K562 (cell line): ENCODE measurements around the gene CIB2. TPM values are rescaled to one million over a fixed set of nuclear protein-coding genes. Genes with fewer than 3 reads are reported as not detected.

ENCODE experiments used
- DEAF1 ChIP-seq: fragments of 450-650 bp; formaldehyde crosslinking; IDR thresholded peaks from 2 replicates; pipeline ENCODE4 v1.4.0; 2020; ENCODE audit warnings: mild to moderate bottlenecking, moderate library complexity
- RBBP5 ChIP-seq: fragments of 200-600 bp; sonication (generic); IDR thresholded peaks from 2 replicates; pipeline ENCODE4 v1.6.1; 2012; ENCODE audit warnings: borderline replicate concordance, mild to moderate bottlenecking, low read length, control low read depth, inconsistent platforms; ENCODE audit not compliant: insufficient read depth, poor library complexity, severe bottlenecking
- TEAD4 ChIP-seq, 2 experiments: sonication (generic) in 1 of 2; formaldehyde crosslinking in 1 of 2; IDR thresholded peaks; 2 replicates each; pipeline versions ENCODE4 v1.6.1 to v1.8.0; 2012 to 2022; ENCODE audit warnings: borderline replicate concordance in 1 of 2, inconsistent platforms in 1 of 2, low read length in 1 of 2, mild to moderate bottlenecking in 1 of 2, missing genetic modification reagents in 1 of 2
- polyA plus RNA-seq, 8 experiments: library from polyadenylated mRNA; depleted of rRNA in 4 of 8; stranded (reverse) in 5 of 8; unstranded in 3 of 8; fragments of >200 nt; fragmentation: Nextera tagmentation in 2 of 8; fragmentation: Illumina TruSeq in 1 of 8; extraction: Ambion mirVana in 2 of 8; extraction: Trizol in 1 of 8; gene quantifications; 2 replicates each; pipeline versions ENCODE4 v1.2.1 to v1.2.3, GENCODE V29; 2011 to 2014; ENCODE audit warnings: inconsistent platforms in 1 of 8, missing spikeins in 1 of 8
- total RNA-seq, 7 experiments: library from RNA; depleted of rRNA in 6 of 7; stranded (reverse); fragments of >200 nt in 6 of 7; fragmentation: Illumina TruSeq in 2 of 7; extraction: Trizol in 2 of 7; gene quantifications; 2 replicates each; pipeline versions ENCODE4 v1.2.1 to v1.2.3, GENCODE V29; 2011 to 2021; ENCODE audit warnings: low replicate concordance in 1 of 7
- TF ChIP-seq, protein P1 (sequence below), 3 experiments: IDR thresholded peaks in 2 of 3; conservative IDR thresholded peaks in 1 of 3; 2 replicates each; pipeline ENCODE4 v1.5.1; 2011 to 2012; ENCODE audit warnings: low read length in 3 of 3, mild to moderate bottlenecking in 3 of 3, control low read depth in 2 of 3, improper control_type of control experiment in 1 of 3, inconsistent platforms in 1 of 3, low read depth in 1 of 3, mixed read lengths in 1 of 3, moderate library complexity in 1 of 3; ENCODE audit not compliant: insufficient read depth in 2 of 3
- TF ChIP-seq, protein P2 (sequence below): fragments of 250-450 bp; sonication (Bioruptor Pico); IDR thresholded peaks from 2 replicates; pipeline ENCODE4 v1.5.0; 2021

Gene CIB2
- total and polyA plus RNA-seq, 9 of the 15 experiments (the other 6 are each of a cell fraction or from before 2014, with no cell fraction given), result 1.5 to 37.4 (median 19.4) TPM

- TF ChIP-seq DEAF1 (CRISPR knock-in tag), result 0 out of 2 replicates have a peak, but pooled peaks have one; percentile 45
- TF ChIP-seq, protein P1, sequence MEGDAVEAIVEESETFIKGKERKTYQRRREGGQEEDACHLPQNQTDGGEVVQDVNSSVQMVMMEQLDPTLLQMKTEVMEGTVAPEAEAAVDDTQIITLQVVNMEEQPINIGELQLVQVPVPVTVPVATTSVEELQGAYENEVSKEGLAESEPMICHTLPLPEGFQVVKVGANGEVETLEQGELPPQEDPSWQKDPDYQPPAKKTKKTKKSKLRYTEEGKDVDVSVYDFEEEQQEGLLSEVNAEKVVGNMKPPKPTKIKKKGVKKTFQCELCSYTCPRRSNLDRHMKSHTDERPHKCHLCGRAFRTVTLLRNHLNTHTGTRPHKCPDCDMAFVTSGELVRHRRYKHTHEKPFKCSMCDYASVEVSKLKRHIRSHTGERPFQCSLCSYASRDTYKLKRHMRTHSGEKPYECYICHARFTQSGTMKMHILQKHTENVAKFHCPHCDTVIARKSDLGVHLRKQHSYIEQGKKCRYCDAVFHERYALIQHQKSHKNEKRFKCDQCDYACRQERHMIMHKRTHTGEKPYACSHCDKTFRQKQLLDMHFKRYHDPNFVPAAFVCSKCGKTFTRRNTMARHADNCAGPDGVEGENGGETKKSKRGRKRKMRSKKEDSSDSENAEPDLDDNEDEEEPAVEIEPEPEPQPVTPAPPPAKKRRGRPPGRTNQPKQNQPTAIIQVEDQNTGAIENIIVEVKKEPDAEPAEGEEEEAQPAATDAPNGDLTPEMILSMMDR (IDR thresholded peaks at IDR 0.05 in 2 of 3, conservative IDR thresholded peaks at IDR 0.05 in 1 of 3; ENCODE audit: insufficient read depth in 2 of 3, low read depth in 1 of 3, low read length in 3 of 3), result peak; percentile 77 to 86 (median 82)
- TF ChIP-seq TEAD4 (IDR thresholded peaks at IDR 0.05; ENCODE audit: low read length), result no peak
- TF ChIP-seq TEAD4 (CRISPR knock-in tag; IDR thresholded peaks at IDR 0.05; ENCODE audit: borderline replicate concordance), result no peak
- TF ChIP-seq, protein P2, sequence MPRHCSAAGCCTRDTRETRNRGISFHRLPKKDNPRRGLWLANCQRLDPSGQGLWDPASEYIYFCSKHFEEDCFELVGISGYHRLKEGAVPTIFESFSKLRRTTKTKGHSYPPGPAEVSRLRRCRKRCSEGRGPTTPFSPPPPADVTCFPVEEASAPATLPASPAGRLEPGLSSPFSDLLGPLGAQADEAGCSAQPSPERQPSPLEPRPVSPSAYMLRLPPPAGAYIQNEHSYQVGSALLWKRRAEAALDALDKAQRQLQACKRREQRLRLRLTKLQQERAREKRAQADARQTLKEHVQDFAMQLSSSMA (CRISPR knock-in tag), result no peak
- no peak for TF ChIP-seq RBBP5
Measured at GRCh38 chr15:78177447-78177873, 46.2 kb upstream of the CIB2 start (continued).
